HG03135 (cell line): ENCODE measurements around the gene STAT3.

Experiments used
- ATAC-seq: cut with Tn5 transposase; IDR thresholded peaks from one replicate; pipeline ENCODE4 v1.9.1; 2021; ENCODE audit warnings: mild to moderate bottlenecking, moderate library complexity; ENCODE audit not compliant: unreplicated experiment

The STAT3 gene

GRCh38 chr17:42354956-42355843 is 33.0 kb downstream of the STAT3 start:
- no peak for ATAC-seq

DNA sequence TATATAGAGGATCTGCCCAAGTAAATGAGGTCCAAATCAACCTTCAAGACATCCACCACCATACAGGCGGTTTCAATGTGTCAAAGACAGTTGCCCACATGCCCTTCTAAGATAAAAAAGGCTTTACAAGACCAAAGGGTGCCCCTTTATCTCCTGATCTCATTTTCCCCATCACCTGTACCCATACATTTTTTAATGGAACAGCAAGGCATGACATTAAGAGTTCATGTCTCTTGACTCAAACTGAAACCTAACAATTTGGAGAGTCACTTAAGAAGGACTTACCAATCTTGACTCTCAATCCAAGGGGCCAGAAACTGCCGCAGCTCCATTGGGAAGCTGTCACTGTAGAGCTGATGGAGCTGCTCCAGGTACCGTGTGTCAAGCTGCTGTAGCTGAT is 40.1 kb downstream of the STAT3 start:
- ATAC-seq: no peak

DNA sequence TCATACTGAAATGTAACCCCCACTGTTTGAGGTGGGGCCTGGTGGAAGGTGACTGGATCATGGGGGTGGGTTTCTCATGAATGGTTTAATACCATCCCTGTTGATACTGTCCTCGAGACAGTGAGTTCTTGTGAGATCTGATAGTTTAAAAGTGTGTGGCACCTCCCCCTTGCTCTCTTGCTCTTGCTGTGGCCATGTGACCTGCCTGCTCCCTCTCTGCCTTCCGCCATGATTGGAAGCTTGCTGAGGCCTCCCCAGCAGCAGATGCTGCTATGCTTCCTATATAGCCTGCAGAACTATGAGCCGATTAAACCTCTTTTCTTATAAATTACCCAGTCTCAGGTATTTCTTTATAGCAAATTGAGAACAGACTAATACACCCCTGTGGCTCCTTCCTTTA is 40.6 kb downstream of the STAT3 start:
- ATAC-seq: no peak

DNA sequence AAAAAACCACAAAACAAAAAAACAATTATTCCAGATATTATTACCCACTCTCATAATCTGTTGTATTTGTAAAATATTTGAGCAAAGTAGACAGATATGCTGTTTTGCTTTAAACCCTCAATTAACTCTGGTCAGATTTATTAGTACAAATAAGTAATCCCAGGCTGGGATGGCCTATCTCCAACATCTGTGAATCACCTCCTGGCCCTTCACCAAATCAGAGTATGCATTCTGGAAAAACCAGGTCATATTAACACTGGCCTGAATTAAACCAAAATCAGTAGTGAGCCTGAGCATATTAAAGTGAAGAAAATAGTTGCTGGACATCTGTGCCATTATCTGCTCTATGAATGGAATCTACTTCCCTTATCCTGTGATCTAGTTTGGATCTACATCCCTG is 41.0 kb downstream of the STAT3 start:
- no peak for ATAC-seq

GRCh38 chr17:42346481-42346880 is 41.8 kb downstream of the STAT3 start:
- ATAC-seq: no peak

DNA sequence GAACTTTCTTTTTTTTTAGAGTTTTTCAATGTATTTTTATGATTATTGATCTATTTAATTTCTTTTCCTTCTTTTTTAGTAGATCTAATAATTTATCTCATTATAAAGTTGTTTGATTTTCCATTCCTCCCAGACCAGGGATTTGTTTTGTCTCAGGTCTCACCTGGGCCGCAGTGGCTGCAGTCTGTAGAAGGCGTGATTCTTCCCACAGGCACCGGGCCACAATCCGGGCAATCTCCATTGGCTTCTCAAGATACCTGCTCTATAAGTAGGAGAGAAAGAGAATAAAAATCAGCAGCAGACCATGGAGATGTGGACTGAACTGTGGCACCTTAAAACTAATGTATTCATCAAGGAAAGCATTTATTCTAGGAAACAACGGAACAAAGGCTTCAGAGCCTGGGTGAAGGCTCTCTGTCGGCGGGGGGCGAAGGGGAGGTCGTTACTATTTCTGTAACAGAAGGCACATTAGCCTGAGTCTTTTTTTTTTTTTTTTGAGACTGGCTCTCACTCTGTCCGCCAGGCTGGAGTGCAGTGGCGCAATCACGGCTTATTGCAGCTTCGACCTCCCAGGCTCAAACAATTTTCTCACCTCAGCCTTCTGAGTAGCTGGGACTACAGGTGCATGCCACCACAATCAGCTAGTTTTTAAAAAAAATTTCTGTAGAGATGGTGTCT is 42.7 kb downstream of the STAT3 start:
- ATAC-seq: no peak

GRCh38 chr17:42342242-42343008 is 45.8 kb downstream of the STAT3 start:
- ATAC-seq: no peak

DNA sequence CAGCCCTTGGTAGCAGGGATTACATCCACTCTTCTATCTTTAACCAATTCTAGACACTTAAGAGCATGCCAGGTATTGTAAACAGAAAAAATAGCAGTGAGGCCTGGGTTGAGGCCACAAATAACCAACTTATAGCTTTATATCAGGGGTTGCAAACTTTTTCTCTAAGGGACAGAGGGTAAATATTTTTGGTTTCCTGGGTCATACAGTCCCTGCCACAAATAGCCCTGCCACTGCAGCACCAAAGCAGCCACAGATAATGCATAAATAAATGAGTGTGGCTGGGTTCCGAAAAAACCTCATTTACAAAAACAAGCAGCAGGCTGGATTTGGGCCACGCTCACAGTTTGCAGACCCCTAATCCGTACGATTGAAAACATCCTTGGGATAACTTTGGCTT is 46.7 kb downstream of the STAT3 start:
- ATAC-seq: no peak

- ATAC-seq: no peak
Observed at GRCh38 chr17:42340691-42341127, 47.5 kb downstream of the STAT3 start.

DNA sequence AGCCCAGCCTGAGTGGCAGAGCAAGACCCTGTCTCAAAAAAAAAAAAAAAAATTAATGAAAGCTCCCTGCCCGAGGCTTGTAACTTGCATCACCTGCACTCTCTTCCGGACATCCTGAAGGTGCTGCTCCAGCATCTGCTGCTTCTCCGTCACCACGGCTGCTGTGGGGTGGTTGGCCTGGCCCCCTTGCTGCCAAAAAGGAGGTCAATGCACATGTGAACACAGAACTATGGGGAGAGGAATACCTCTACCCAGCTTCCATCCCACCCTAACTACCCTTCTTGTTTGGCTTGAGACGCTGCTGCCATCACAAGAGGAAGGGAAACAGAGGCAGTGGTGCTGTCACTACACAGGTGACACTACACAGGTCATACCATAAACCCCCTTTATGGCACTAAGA is 49.0 kb downstream of the STAT3 start:
- no peak for ATAC-seq

- no peak for ATAC-seq
Observed at GRCh38 chr17:42338427-42338985, 49.7 kb downstream of the STAT3 start.

DNA sequence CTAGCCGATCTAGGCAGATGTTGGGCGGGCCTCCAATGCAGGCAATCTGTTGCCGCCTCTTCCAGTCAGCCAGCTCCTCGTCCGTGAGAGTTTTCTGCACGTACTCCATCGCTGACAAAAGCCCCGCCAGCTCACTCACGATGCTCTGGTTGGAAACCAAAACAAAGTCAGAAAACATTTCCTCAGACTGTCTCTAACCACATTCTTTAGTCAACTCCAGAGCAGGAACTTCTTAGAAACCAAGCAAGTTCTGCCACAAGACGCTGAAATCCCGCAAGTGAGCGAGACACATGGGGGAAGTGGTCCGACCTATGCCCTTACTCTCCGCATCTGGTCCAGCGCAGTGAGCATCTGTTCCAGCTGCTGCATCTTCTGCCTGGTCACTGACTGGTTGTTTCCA is 50.8 kb downstream of the STAT3 start:
- ATAC-seq: no peak

DNA sequence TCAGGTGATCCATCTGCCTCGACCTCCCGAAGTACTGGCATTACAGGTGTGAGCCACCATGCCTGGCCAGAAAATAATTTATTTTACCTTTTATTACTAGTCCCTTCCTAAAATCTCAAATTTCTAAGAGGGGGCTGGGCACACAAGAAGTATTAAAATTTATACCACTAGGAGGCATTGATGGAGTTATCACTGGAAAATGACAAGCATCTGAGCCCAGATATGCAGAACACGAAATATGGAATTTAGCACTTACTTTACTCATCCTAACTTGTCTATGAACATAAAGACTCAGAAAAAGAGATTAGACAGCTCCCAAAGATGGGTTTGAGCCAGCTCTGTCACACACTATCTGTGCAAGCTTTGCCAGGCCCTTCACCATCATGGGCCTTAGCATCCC is 53.6 kb downstream of the STAT3 start:
- ATAC-seq: no peak

- no peak for ATAC-seq
Observed at GRCh38 chr17:42333053-42333452, 55.2 kb downstream of the STAT3 start.

- no peak for ATAC-seq
Observed at GRCh38 chr17:42329025-42329976, 58.9 kb downstream of the STAT3 start.

GRCh38 chr17:42325026-42325425 is 63.2 kb downstream of the STAT3 start:
- no peak for ATAC-seq

GRCh38 chr17:42323268-42323773 is 64.9 kb downstream of the STAT3 start:
- no peak for ATAC-seq

- ATAC-seq: peak; percentile 73
Observed at GRCh38 chr17:42322382-42323267, 65.6 kb downstream of the STAT3 start.

GRCh38 chr17:42321555-42321954 is 66.7 kb downstream of the STAT3 start:
- ATAC-seq: no peak
